Mesendoderm (in vitro differentiated cells): ENCODE measurements around the gene TMEM121B.
A peak's percentile ranks its signal among the peaks of the same experiment; 100 is the strongest.

Experiments used
- DNase-seq: peaks from one replicate; pipeline ENCODE4 v3.0.0; 2013
- H2AK5ac ChIP-seq: 2 replicates; pipeline ENCODE4 v1.6.1; 2013; ENCODE audit warnings: low read length, inconsistent platforms
- H2BK120ac ChIP-seq: 2 replicates; pipeline ENCODE4 v1.6.1; 2013; ENCODE audit warnings: low read depth, mild to moderate bottlenecking, low read length, moderate library complexity, mixed read lengths
- H2BK15ac ChIP-seq: replicated peaks from 2 replicates; pipeline ENCODE4 v1.6.1; 2013; ENCODE audit warnings: low read depth, mild to moderate bottlenecking, moderate library complexity
- H2BK5ac ChIP-seq: 2 replicates; pipeline ENCODE4 v1.6.1; 2013; ENCODE audit warnings: low read length, inconsistent platforms
- H3K18ac ChIP-seq: 2 replicates; pipeline ENCODE4 v1.6.1; 2013; ENCODE audit warnings: mild to moderate bottlenecking, low read length, mixed read lengths
- H3K23ac ChIP-seq: one replicate; pipeline ENCODE4 v1.6.1; 2013; ENCODE audit warnings: low read length
- H3K27ac ChIP-seq: 2 replicates; pipeline ENCODE4 v1.5.1; 2013; ENCODE audit warnings: low read depth, mild to moderate bottlenecking, inconsistent platforms, low read length, moderate library complexity
- H3K27me3 ChIP-seq: 2 replicates; pipeline ENCODE4 v1.6.1; 2013; ENCODE audit warnings: low read length, control low read depth, mild to moderate bottlenecking, inconsistent platforms; ENCODE audit not compliant: insufficient read depth, poor library complexity
- H3K36me3 ChIP-seq: 2 replicates; pipeline ENCODE4 v1.6.1; 2013; ENCODE audit warnings: low read length, inconsistent platforms; ENCODE audit not compliant: control insufficient read depth, insufficient read depth
- H3K4ac ChIP-seq: one replicate; pipeline ENCODE4 v1.6.1; 2013; ENCODE audit warnings: low read depth, mild to moderate bottlenecking, low read length, moderate library complexity
- H3K4me1 ChIP-seq: 2 replicates; pipeline ENCODE4 v1.6.1; 2013; ENCODE audit warnings: low read depth, low read length, inconsistent platforms; ENCODE audit not compliant: control insufficient read depth
- H3K4me2 ChIP-seq: 2 replicates; pipeline ENCODE4 v1.6.1; 2013; ENCODE audit warnings: low read length
- H3K4me3 ChIP-seq: 2 replicates; pipeline ENCODE4 v1.5.1; 2013; ENCODE audit warnings: mild to moderate bottlenecking, low read length
- H3K56ac ChIP-seq: one replicate; pipeline ENCODE4 v1.6.1; 2013; ENCODE audit warnings: low read length
- H3K79me1 ChIP-seq: 2 replicates; pipeline ENCODE4 v1.6.1; 2013; ENCODE audit warnings: low read length, inconsistent platforms
- H3K79me2 ChIP-seq: 2 replicates; pipeline ENCODE4 v1.6.1; 2013; ENCODE audit warnings: mild to moderate bottlenecking, low read length; ENCODE audit not compliant: control insufficient read depth, insufficient read depth
- H3K9ac ChIP-seq: 2 replicates; pipeline ENCODE4 v1.6.1; 2013; ENCODE audit warnings: low read length, inconsistent platforms
- H4K5ac ChIP-seq: one replicate; pipeline ENCODE4 v1.6.1; 2013; ENCODE audit warnings: low read length
- H4K8ac ChIP-seq: one replicate; pipeline ENCODE4 v1.6.1; 2013; ENCODE audit warnings: low read depth, mild to moderate bottlenecking, control low read depth, low read length, moderate library complexity
- WGBS: extraction: QIAGEN DNeasy Blood & Tissue Kit; methylation state at CpG from one replicate; pipeline ENCODE4 v1.1.7; 2013; ENCODE audit warnings: low lambda C conversion rate, missing lambda C conversion rate; ENCODE audit not compliant: insufficient coverage; ENCODE audit errors: extremely low coverage; 5-methylcytosine and 5-hydroxymethylcytosine counted together

Gene TMEM121B

GRCh38 chr22:17159504-17159951 is 38.4 kb upstream of the TMEM121B start:
- Histone ChIP-seq H3K79me1 (peaks cover 6% of the 10 kb centered on the region), H3K4me2 (peak overlapping the region; percentile 77), H3K27me3 (no peaks in the 10 kb centered on the region), H3K56ac (peak overlapping the region; percentile 96), H3K23ac (peak overlapping the region; percentile 81), H2AK5ac (peak overlapping the region; percentile 50), H4K5ac (peak overlapping the region; percentile 95), H3K4me3 (peak overlapping the region; percentile 53), H3K27ac (no peak overlapping the region), H3K79me2 (peaks cover 11% of the 10 kb centered on the region), H3K18ac (peak overlapping the region; percentile 44), H2BK120ac (no peak overlapping the region), H3K9ac (peak overlapping the region; percentile 86), H2BK5ac (no peak overlapping the region), H4K8ac (no peak overlapping the region), H3K4ac (no peak overlapping the region), H2BK15ac (no peak overlapping the region), H3K36me3 (no peaks in the 10 kb centered on the region), H3K4me1 (peaks cover 4% of the 10 kb centered on the region)
- no peak for DNase-seq
- WGBS = no CpG with 5 or more reads among the region's 35 CpGs

GRCh38 chr22:17158568-17159503 is 37.7 kb upstream of the TMEM121B start, which contains the start of gene HDHD5:
Gene HDHD5 (minus strand): TSS chr22:17159277. CDS start chr22:17159251, 26 bp downstream.
- Histone ChIP-seq H3K56ac (peak within 1 kb of the TSS; percentile 96), H2BK15ac (no peak within 1 kb of the TSS), H3K4ac (peak within 1 kb of the TSS; percentile 44), H4K8ac (no peak within 1 kb of the TSS), H3K27me3 (no peaks in the 10 kb centered on the region), H4K5ac (peak within 1 kb of the TSS; percentile 95), H2AK5ac (peak within 1 kb of the TSS; percentile 50), H3K36me3 (no peaks in the 10 kb centered on the region), H3K4me2 (peak within 1 kb of the TSS; percentile 83), H3K23ac (peak within 1 kb of the TSS; percentile 81), H2BK120ac (no peak within 1 kb of the TSS), H3K9ac (peak within 1 kb of the TSS; percentile 86), H3K27ac (peak within 1 kb of the TSS; percentile 73), H2BK5ac (no peak within 1 kb of the TSS), H3K18ac (peak within 1 kb of the TSS; percentile 46), H3K4me1 (peaks cover 4% of the 10 kb centered on the region), H3K79me1 (peaks cover 6% of the 10 kb centered on the region), H3K79me2 (peaks cover 11% of the 10 kb centered on the region), H3K4me3 (peak within 1 kb of the TSS; percentile 59)
- no CpG with 5 or more reads among the region's 114 CpGs for WGBS
- DNase-seq = peak; percentile 95

- Histone ChIP-seq H3K27ac (peak overlapping the region; percentile 73), H3K36me3 (no peaks in the 10 kb centered on the region), H3K18ac (peak overlapping the region; percentile 5), H3K4me1 (peaks cover 4% of the 10 kb centered on the region), H3K56ac (peak overlapping the region; percentile 91), H3K79me1 (peaks cover 6% of the 10 kb centered on the region), H3K27me3 (no peaks in the 10 kb centered on the region), H3K23ac (no peak overlapping the region), H2BK5ac (no peak overlapping the region), H2BK15ac (no peak overlapping the region), H2BK120ac (no peak overlapping the region), H3K9ac (peak overlapping the region; percentile 62), H4K8ac (no peak overlapping the region), H3K4me2 (peak overlapping the region; percentile 83), H3K4me3 (peak overlapping the region; percentile 59), H2AK5ac (no peak overlapping the region), H3K79me2 (peaks cover 18% of the 10 kb centered on the region), H4K5ac (no peak overlapping the region), H3K4ac (no peak overlapping the region)
- DNase-seq = no peak
- WGBS = no CpG with 5 or more reads among the region's 17 CpGs
Observed at GRCh38 chr22:17158176-17158567, 37.0 kb upstream of the TMEM121B start.

- no peak overlapping the region for H3K27ac ChIP-seq
- H3K79me2 ChIP-seq = peaks cover 22% of the 10 kb centered on the region
- H3K36me3 ChIP-seq = no peaks in the 10 kb centered on the region
- H2BK5ac ChIP-seq = no peak overlapping the region
- no CpG with 5 or more reads among the region's 3 CpGs for WGBS
- no peak overlapping the region for H3K18ac ChIP-seq
- no peak overlapping the region for H2AK5ac ChIP-seq
- peaks cover 4% of the 10 kb centered on the region for H3K4me1 ChIP-seq
- no peak overlapping the region for H3K56ac ChIP-seq
- H3K4me2 ChIP-seq = no peak overlapping the region
- H3K9ac ChIP-seq = no peak overlapping the region
- H3K4ac ChIP-seq = no peak overlapping the region
- H3K23ac ChIP-seq = no peak overlapping the region
- H4K5ac ChIP-seq = no peak overlapping the region
- peaks cover 11% of the 10 kb centered on the region for H3K79me1 ChIP-seq
- no peak overlapping the region for H4K8ac ChIP-seq
- H2BK120ac ChIP-seq = no peak overlapping the region
- no peak overlapping the region for H2BK15ac ChIP-seq
- no peak overlapping the region for H3K4me3 ChIP-seq
- H3K27me3 ChIP-seq = no peaks in the 10 kb centered on the region
- DNase-seq = no peak
Observed at GRCh38 chr22:17157714-17158113, 36.6 kb upstream of the TMEM121B start.

GRCh38 chr22:17155941-17156340 is 34.8 kb upstream of the TMEM121B start:
- Histone ChIP-seq H3K56ac (no peak overlapping the region), H2BK5ac (no peak overlapping the region), H3K4me3 (no peak overlapping the region), H4K5ac (no peak overlapping the region), H4K8ac (no peak overlapping the region), H3K4me1 (peaks cover 4% of the 10 kb centered on the region), H3K79me2 (peaks cover 32% of the 10 kb centered on the region), H2BK15ac (no peak overlapping the region), H3K36me3 (no peaks in the 10 kb centered on the region), H3K23ac (no peak overlapping the region), H3K27me3 (no peaks in the 10 kb centered on the region), H3K9ac (no peak overlapping the region), H3K4ac (no peak overlapping the region), H3K27ac (no peak overlapping the region), H2AK5ac (no peak overlapping the region), H3K18ac (no peak overlapping the region), H2BK120ac (no peak overlapping the region), H3K4me2 (no peak overlapping the region), H3K79me1 (peaks cover 18% of the 10 kb centered on the region)
- no peak for DNase-seq
- no CpG with 5 or more reads among the region's 3 CpGs for WGBS
